Peyer's patch (tissue), 4 donors: ENCODE measurements around the gene PRKAR1B. TPM values are rescaled to one million over a fixed set of nuclear protein-coding genes. Genes with fewer than 3 reads are reported as not detected.
A peak's percentile ranks its signal among the peaks of the same experiment; 100 is the strongest.

ENCODE experiments used
- DNase-seq, 3 donors: peaks; one replicate each; pipeline ENCODE4 v3.0.0-alpha.2; 2017 to 2019
- H3K27ac ChIP-seq, 4 donors: fragments of 200-600 bp; sonication (generic); one replicate each; pipeline ENCODE4 v1.5.1; 2016 to 2019
- H3K27me3 ChIP-seq, 2 donors: fragments of 200-600 bp; sonication (generic); one replicate each; pipeline ENCODE4 v1.5.1; 2019
- H3K36me3 ChIP-seq, 3 donors: fragments of 200-600 bp; sonication (generic); one replicate each; pipeline ENCODE4 v1.5.1; 2016 to 2019
- H3K4me1 ChIP-seq, 4 donors: fragments of 200-600 bp; sonication (generic); one replicate each; pipeline ENCODE4 v1.5.1; 2016 to 2019
- H3K4me3 ChIP-seq, 4 donors: fragments of 200-600 bp; sonication (generic); 1 replicate in 3 of 4; 2 replicates in 1 of 4; pipeline ENCODE4 v1.5.1; 2016 to 2019; ENCODE audit warnings: mild to moderate bottlenecking in 1 of 4
- H3K9me3 ChIP-seq, 4 donors: fragments of 200-600 bp; sonication (generic); one replicate each; pipeline ENCODE4 v1.5.1; 2016 to 2019; ENCODE audit warnings: mild to moderate bottlenecking in 1 of 4
- POLR2A ChIP-seq, 2 donors: fragments of 450-650 bp; IDR thresholded peaks; one replicate each; pipeline ENCODE4 v1.5.1; 2017; ENCODE audit warnings: antibody characterized with exemption in 2 of 2, mild to moderate bottlenecking in 2 of 2, moderate library complexity in 2 of 2
- total RNA-seq, 4 donors: library from RNA; depleted of rRNA; stranded (reverse); fragments of >200 nt; gene quantifications; one replicate each; pipeline ENCODE4 v1.1.0, GENCODE V29; 2016
- TF ChIP-seq, protein P1 (sequence below), 6 experiments: fragments of 450-650 bp in 4 of 6; fragments of 200-600 bp in 2 of 6; sonication (generic) in 1 of 6; IDR thresholded peaks; one replicate each; pipeline ENCODE4 v1.5.1; 2017 to 2019; ENCODE audit warnings: antibody characterized with exemption in 6 of 6, mild to moderate bottlenecking in 3 of 6, moderate library complexity in 1 of 6

Gene PRKAR1B
- total RNA-seq, 4 donors from 2014 or later, result 13.0 to 42.9 (median 17.0) TPM

GRCh38 chr7:731440-732085 is 4.5 kb upstream of the PRKAR1B start:
- no peak for TF ChIP-seq POLR2A (IDR thresholded peaks at IDR 0.05)
- TF ChIP-seq, protein P1, sequence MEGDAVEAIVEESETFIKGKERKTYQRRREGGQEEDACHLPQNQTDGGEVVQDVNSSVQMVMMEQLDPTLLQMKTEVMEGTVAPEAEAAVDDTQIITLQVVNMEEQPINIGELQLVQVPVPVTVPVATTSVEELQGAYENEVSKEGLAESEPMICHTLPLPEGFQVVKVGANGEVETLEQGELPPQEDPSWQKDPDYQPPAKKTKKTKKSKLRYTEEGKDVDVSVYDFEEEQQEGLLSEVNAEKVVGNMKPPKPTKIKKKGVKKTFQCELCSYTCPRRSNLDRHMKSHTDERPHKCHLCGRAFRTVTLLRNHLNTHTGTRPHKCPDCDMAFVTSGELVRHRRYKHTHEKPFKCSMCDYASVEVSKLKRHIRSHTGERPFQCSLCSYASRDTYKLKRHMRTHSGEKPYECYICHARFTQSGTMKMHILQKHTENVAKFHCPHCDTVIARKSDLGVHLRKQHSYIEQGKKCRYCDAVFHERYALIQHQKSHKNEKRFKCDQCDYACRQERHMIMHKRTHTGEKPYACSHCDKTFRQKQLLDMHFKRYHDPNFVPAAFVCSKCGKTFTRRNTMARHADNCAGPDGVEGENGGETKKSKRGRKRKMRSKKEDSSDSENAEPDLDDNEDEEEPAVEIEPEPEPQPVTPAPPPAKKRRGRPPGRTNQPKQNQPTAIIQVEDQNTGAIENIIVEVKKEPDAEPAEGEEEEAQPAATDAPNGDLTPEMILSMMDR (IDR thresholded peaks at IDR 0.05), result no peak
- Histone ChIP-seq H3K4me3 (no peak overlapping the region), H3K9me3 (peaks cover 0 to 9% (median 0%) of the 10 kb centered on the region in 4 donors), H3K27me3 (no peaks in the 10 kb centered on the region), H3K36me3 (peaks cover 0 to 5% (median 0%) of the 10 kb centered on the region in 3 donors), H3K27ac (peak overlapping the region in 2 of 4 donors; percentile 69 to 70), H3K4me1 (peaks cover 0 to 29% (median 4%) of the 10 kb centered on the region in 4 donors)
- DNase-seq, result no peak

DNA sequence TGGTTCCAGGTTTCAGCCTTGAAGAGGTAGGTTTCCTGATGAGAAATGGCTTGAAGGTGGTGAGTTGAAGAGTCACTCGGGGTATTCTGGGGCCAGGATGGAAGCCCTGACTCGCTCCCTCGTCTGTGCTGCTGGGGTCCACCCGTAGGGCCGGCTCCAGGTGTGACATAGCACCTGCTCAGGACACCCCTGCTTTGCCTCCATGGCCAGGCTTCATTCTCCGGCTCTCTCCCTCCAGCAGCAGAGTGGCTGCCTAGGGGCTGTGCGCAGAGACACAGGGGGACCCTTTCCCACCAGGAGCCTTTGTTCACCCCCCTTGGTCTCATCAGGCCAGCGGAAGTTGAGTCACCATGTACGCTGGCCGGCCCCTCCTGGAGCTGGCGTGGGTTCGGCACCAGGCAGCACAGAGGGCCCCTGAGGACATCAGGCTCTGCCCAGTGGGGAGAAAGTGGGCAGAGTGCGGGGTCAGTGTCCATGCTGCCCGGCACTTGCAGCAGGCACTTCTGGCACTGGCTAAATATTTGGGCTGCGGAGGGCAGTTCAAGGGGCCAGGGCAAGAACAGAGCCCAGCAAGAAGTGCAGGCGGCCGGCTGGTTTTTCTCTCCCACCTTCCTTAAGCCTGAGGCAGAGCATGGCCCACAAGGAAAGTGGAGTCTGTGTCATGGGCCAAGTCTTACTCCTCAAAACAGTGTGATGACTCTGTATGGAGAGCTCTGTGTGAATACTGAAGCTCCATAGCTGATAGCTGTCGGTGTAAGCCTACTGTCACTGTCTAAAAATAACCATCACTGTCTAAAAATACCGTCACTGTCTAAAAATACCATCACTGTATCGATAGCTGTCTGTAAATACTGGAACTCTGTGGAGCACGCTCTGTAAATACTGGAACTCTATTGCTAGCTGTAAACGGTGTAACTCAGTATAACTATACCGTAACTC is 3.7 kb upstream of the PRKAR1B start:
- TF ChIP-seq, protein P1 (IDR thresholded peaks at IDR 0.05), result no peak
- no peak for TF ChIP-seq POLR2A (IDR thresholded peaks at IDR 0.05)
- Histone ChIP-seq H3K27ac (peak overlapping the region in 1 of 4 donors; percentile 70), H3K36me3 (peaks cover 0 to 5% (median 0%) of the 10 kb centered on the region in 3 donors)

DNA sequence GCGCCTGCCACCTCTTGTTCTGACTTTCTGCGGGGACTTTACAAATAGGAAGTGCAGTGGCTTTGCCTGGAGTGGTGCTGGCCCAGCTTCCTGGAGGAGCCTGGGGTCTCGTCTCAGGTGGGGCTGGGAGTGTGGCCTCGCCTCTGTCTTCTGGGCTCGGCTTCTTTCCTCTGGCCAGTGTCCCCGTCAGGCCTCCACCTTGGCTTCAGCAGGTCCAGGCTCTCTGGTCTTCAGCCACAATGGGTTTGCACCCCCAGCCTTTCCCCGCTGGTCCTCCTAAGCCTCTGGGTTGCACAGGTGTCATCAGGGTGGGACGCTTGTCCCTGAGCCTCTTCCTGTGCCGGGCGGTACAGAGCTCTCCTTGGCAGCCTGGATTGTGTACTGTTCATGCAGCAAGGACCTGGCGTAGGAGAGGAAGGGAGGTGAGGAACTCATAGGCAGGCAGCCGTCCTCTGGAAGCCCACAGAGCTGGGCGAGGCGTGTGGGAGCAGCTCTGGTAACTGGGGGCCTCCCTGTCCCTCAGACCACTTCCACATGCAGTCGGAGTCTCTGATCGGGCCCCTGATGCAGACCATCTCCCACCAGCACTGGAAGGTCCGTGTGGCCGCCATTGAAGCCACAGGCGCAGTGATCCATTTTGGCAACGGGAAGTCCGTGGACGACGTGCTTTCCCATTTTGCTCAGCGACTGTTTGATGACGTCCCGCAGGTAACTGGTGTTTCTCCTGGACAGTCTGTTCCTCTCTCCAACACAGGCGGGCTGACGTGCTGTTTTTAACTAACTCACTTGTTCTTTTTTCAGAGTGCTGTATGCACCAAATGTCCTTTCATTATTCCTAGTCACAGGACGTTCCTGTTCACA is 2.3 kb upstream of the PRKAR1B start:
- Histone ChIP-seq H3K27ac (no peak overlapping the region), H3K4me1 (peaks cover 0 to 37% (median 9%) of the 10 kb centered on the region in 4 donors), H3K36me3 (peaks cover 0 to 5% (median 0%) of the 10 kb centered on the region in 3 donors), H3K27me3 (no peaks in the 10 kb centered on the region), H3K9me3 (peaks cover 0 to 4% (median 0%) of the 10 kb centered on the region in 4 donors), H3K4me3 (no peak overlapping the region)
- TF ChIP-seq, protein P1 (IDR thresholded peaks at IDR 0.05), result no peak
- TF ChIP-seq POLR2A (IDR thresholded peaks at IDR 0.05), result no peak
- DNase-seq, result no peak

More for the DNA sequence above, 3.7 kb upstream of the PRKAR1B start:
- Histone ChIP-seq H3K27me3 (no peaks in the 10 kb centered on the region), H3K9me3 (peaks cover 0 to 9% (median 0%) of the 10 kb centered on the region in 4 donors), H3K4me1 (peaks cover 0 to 34% (median 9%) of the 10 kb centered on the region in 4 donors), H3K4me3 (no peak overlapping the region)
- DNase-seq, result no peak

DNA sequence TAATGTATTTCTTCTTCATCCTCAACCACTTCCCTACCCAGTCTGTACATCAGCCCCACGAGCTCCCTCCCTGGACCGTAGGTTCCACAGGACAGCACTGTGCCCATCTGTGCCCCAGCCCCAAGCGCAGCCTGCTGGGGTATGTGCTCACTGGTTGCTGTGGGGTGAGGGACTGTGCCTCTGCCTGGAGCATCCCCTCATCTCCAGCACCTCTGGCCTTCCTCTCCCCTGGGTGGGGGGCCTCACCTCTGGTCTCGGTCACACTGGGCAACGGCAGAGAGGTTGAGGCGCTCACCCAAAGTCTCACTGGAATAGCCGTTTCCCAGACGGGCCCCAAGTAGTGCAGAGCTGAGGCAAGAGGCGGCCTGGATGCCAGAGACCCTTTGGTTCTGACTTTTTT is 1.5 kb upstream of the PRKAR1B start:
- DNase-seq, result peak in 1 of 3 donors; percentile 38
- Histone ChIP-seq H3K27me3 (no peaks in the 10 kb centered on the region), H3K4me1 (peaks cover 0 to 37% (median 9%) of the 10 kb centered on the region in 4 donors), H3K36me3 (peaks cover 0 to 5% (median 0%) of the 10 kb centered on the region in 3 donors), H3K27ac (no peak overlapping the region), H3K9me3 (no peaks in the 10 kb centered on the region), H3K4me3 (no peak overlapping the region)
- TF ChIP-seq POLR2A (IDR thresholded peaks at IDR 0.05), result no peak
- TF ChIP-seq, protein P1 (IDR thresholded peaks at IDR 0.05), result no peak
